Smooth muscle cell (in vitro differentiated cells): ENCODE measurements around the gene SBNO1. TPM values are rescaled to one million over a fixed set of nuclear protein-coding genes. Genes with fewer than 3 reads are reported as not detected.

Experiments
- DNase-seq: peaks from one replicate; lab custom pipeline; 2025; ENCODE audit not compliant: unreplicated experiment; lab: John Stamatoyannopoulos, UW
- H2AFZ ChIP-seq: fragments of 200-600 bp; sonication (generic); 2 replicates; pipeline ENCODE4 v1.6.0; 2016; ENCODE audit warnings: antibody characterized with exemption, low read depth, mild to moderate bottlenecking
- H3F3A ChIP-seq: fragments of 200-600 bp; sonication (generic); 2 replicates; pipeline ENCODE4 v1.6.0; 2017; ENCODE audit warnings: antibody characterized with exemption, low read depth
- H3K27ac ChIP-seq: fragments of 200-600 bp; sonication (generic); 2 replicates; pipeline ENCODE4 v1.5.1; 2016; ENCODE audit warnings: low read depth, mild to moderate bottlenecking
- H3K27me3 ChIP-seq: fragments of 200-600 bp; sonication (generic); 2 replicates; pipeline ENCODE4 v1.6.1; 2016; ENCODE audit warnings: low read depth, mild to moderate bottlenecking
- H3K36me3 ChIP-seq: fragments of 200-600 bp; sonication (generic); 2 replicates; pipeline ENCODE4 v1.5.1; 2016; ENCODE audit warnings: low read depth
- H3K4me1 ChIP-seq: fragments of 200-600 bp; sonication (generic); 2 replicates; pipeline ENCODE4 v1.5.1; 2016; ENCODE audit warnings: low read depth
- H3K4me2 ChIP-seq: fragments of 200-600 bp; sonication (generic); 2 replicates; pipeline ENCODE4 v1.6.0; 2016; ENCODE audit warnings: mild to moderate bottlenecking
- H3K4me3 ChIP-seq: fragments of 200-600 bp; sonication (generic); 2 replicates; pipeline ENCODE4 v1.5.1; 2016; ENCODE audit warnings: mild to moderate bottlenecking
- H3K79me2 ChIP-seq: fragments of 200-600 bp; sonication (generic); 2 replicates; pipeline ENCODE4 v1.6.0; 2016; ENCODE audit warnings: low read depth, mild to moderate bottlenecking
- H3K9ac ChIP-seq: fragments of 200-600 bp; sonication (generic); 2 replicates; pipeline ENCODE4 v1.6.0; 2016; ENCODE audit warnings: low read depth
- H3K9me3 ChIP-seq: fragments of 200-600 bp; sonication (generic); replicated peaks from 2 replicates; pipeline ENCODE4 v1.5.1; 2016; ENCODE audit warnings: low read depth
- H4K20me1 ChIP-seq: fragments of 200-600 bp; sonication (generic); 2 replicates; pipeline ENCODE4 v1.6.0; 2016; ENCODE audit warnings: low read depth
- CTCF ChIP-seq: fragments of 200-600 bp; sonication (generic); IDR thresholded peaks from 2 replicates; pipeline ENCODE4 v1.5.1; 2017; ENCODE audit warnings: borderline replicate concordance, mild to moderate bottlenecking, antibody characterized with exemption; ENCODE audit not compliant: insufficient read depth, poor library complexity, severe bottlenecking
- WGBS: methylation state at CpG from one replicate; pipeline ENCODE4 v1.1.7; 2016; ENCODE audit warnings: low lambda C conversion rate; 5-methylcytosine and 5-hydroxymethylcytosine counted together
- polyA plus RNA-seq: library from polyadenylated mRNA; unstranded; fragments of >200 nt; fragmentation: Nextera tagmentation; extraction: Ambion mirVana; gene quantifications from 2 replicates; pipeline ENCODE4 v1.2.1, GENCODE V29; 2016
- total RNA-seq: library from RNA; depleted of rRNA; stranded (reverse); fragments of >200 nt; gene quantifications from 2 replicates; pipeline ENCODE4 v1.2.3, GENCODE V29; 2014

Gene SBNO1
- total and polyA plus RNA-seq, 2 experiments from 2014 or later: 14.6 to 24.5 TPM

- Histone ChIP-seq H3K9ac (no peak overlapping the region), H3K9me3 (no peaks in the 10 kb centered on the region), H4K20me1 (peaks cover 56% of the 10 kb centered on the region), H3K79me2 (peaks cover 49% of the 10 kb centered on the region), H3K4me3 (no peak overlapping the region), H3K4me1 (peaks cover 17% of the 10 kb centered on the region), H3K27ac (peak overlapping the region; percentile 79), H2AFZ (no peak overlapping the region), H3K4me2 (no peak overlapping the region), H3K36me3 (no peaks in the 10 kb centered on the region), H3K27me3 (no peaks in the 10 kb centered on the region), H3F3A (peaks cover 5% of the 10 kb centered on the region)
- WGBS: 88% methylated on average over 34 of the region's 36 CpGs
- DNase-seq: no peak
- no peak for TF ChIP-seq CTCF
Observed at GRCh38 chr12:123267991-123268843, 96.4 kb downstream of the SBNO1 start.

DNA sequence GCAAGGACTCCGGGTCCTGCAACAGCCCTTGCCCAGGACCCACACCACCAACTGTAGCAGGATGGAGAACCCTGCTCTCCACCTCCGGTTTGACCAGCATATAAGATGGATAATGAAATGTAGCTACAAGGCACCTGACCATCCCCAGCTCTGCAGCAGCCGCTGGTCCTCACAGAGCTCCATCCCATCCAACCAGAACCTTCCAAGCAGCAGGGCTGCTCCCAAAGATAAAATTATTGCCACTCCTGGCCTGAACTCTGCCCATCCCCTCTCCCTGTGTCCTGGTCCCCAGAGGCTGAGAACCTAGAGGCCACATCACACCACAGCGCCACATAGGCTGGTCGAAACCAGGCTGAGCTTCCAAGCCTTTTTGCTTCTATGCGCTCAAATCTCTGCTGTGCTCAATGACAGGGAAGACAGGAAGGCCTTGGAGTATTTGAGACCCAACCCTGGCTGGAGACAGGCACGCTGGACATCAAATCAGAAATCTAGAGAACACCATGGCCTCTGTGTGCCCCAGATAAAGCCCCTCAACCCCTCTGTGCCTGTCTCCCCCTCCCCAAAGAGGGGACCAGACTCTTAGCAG, 97.2 kb downstream of the SBNO1 start:
- Histone ChIP-seq H3K4me2 (no peak overlapping the region), H3K27me3 (no peaks in the 10 kb centered on the region), H4K20me1 (peaks cover 63% of the 10 kb centered on the region), H2AFZ (no peak overlapping the region), H3K9ac (no peak overlapping the region), H3F3A (no peaks in the 10 kb centered on the region), H3K9me3 (no peaks in the 10 kb centered on the region), H3K27ac (peak overlapping the region; percentile 38), H3K4me1 (peaks cover 11% of the 10 kb centered on the region), H3K36me3 (no peaks in the 10 kb centered on the region), H3K79me2 (peaks cover 46% of the 10 kb centered on the region), H3K4me3 (no peak overlapping the region)
- DNase-seq: no peak
- TF ChIP-seq CTCF: no peak
- 95% methylated on average over 7 of the region's 7 CpGs for WGBS

- H2AFZ ChIP-seq: no peak overlapping the region
- no peaks in the 10 kb centered on the region for H3K9me3 ChIP-seq
- no peak for TF ChIP-seq CTCF
- DNase-seq: no peak
- H3F3A ChIP-seq: no peaks in the 10 kb centered on the region
- no peaks in the 10 kb centered on the region for H3K36me3 ChIP-seq
- H3K4me3 ChIP-seq: no peak overlapping the region
- H3K4me1 ChIP-seq: peaks cover 12% of the 10 kb centered on the region
- no peak overlapping the region for H3K4me2 ChIP-seq
- peaks cover 70% of the 10 kb centered on the region for H4K20me1 ChIP-seq
- 98% methylated on average over 19 of the region's 19 CpGs for WGBS
- no peak overlapping the region for H3K27ac ChIP-seq
- no peaks in the 10 kb centered on the region for H3K27me3 ChIP-seq
- no peak overlapping the region for H3K9ac ChIP-seq
- H3K79me2 ChIP-seq: peaks cover 41% of the 10 kb centered on the region
Observed at GRCh38 chr12:123266679-123267277, 97.9 kb downstream of the SBNO1 start.
